HG03135 (cell line): ENCODE measurements around the gene ENOX2.
"Not testable (repeated sequence)": the region's sequence is repeated elsewhere in the genome, so short reads cannot be mapped to it uniquely, and the experiment has no call there.

Source experiments
- ATAC-seq: cut with Tn5 transposase; IDR thresholded peaks from one replicate; pipeline ENCODE4 v1.9.1; 2021; ENCODE audit warnings: mild to moderate bottlenecking, moderate library complexity; ENCODE audit not compliant: unreplicated experiment

ENOX2 gene

DNA sequence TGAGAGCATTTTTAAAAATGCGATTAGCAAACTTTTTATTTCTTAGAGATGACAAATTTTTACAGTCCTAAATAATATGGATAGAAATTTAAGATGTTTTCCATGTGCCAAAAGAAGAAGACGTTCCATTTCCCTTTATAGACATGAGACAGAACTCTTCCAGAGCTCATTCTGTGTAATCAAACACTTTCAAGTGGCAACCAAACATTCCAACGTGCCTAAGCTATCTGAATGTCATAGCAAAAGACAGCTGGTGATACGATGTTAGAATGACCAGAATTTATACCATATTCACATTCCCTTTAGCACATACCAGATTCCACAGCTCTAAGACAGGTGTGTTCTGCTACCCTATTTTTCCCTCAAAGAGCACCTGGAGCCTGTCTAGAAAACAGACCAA lies 133.2 kb downstream of the ENOX2 start:
- no peak for ATAC-seq

GRCh38 chrX:130758072-130758471 lies 144.9 kb downstream of the ENOX2 start:
- no peak for ATAC-seq

DNA sequence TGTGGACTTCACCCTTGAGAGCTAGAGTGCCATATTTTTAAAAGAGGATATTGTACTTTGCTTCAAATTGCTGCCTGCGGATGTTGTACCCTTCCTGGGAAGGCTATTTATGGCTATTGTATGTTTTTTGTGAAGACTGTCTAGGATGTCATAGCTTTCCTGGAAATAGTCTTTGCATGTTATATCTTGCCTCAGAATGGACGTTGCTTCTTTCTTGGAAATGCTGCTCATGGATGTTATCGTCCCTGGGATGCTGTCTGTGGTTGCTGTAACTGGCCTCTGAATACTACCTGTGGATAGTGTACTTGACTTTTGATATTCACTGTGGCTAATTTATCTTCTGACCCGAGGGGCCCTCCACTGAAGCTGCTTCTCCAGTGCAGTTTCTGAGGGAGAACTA lies 146.8 kb downstream of the ENOX2 start:
- ATAC-seq, result no peak

DNA sequence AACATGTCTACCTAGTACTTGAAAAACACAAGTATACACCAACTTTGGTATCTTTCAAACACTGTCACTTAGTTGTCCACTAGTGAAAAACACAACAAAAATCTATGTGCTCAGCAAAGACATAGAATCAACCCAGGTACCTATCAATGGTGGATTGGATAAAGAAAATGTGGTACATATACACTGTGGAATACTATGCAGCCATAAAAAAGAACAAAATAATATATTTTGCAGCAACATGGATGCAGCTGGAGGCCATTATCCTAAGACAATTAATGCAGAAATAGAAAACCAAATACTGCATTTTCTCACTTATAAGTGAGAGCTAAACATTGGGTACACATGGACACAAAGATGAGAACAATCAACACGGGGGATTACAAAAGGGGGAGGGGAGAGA lies 148.7 kb downstream of the ENOX2 start:
- ATAC-seq, result no peak

DNA sequence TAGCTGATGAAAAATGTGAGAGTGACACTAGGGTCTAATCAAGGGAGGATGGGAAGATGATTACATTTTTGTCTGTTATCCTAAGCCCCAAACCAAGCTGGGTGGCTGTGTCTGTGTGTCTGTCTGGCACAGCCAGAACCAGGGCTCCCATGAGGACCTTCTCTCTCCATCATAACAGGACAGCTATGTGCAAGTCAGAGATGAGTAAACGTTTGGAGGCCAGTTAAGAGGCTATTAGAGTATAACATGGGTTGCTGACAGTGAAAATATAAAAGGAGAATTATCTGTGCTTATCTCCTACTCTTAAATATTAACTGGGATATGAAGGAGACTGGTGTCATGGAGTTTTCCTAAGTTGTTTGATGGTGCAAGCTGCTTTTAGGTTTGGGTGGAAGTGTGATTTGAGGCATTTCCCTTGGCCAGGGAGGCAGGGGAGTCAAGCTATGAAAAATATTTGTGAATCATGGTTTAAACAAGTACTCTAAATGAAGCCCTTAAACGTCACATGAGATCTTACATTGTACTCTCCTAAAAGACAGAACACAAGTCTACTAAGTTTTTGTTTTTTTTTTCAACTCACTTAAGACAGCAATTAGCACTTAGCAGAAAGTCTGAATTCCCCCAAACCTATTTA lies 156.2 kb downstream of the ENOX2 start:
- ATAC-seq, result no peak

DNA sequence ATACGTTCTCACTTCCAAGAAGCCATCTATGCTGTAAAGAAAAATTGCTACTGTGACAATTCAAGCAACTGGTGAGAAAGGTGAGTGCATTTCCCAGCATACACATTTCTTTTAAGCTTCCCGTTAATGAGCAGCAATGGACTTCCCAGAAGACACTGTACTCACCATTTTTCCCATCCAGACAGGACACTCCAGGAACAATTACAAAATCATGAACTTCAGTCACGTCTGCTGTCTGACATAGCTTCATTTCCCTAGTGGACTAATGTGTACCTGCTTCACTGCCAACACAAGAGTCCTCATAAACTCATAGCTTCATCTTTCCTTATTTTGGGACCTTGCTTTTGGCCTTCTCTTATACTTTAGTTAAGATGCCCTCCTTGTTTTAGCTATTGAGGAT lies 156.9 kb downstream of the ENOX2 start:
- no peak for ATAC-seq

DNA sequence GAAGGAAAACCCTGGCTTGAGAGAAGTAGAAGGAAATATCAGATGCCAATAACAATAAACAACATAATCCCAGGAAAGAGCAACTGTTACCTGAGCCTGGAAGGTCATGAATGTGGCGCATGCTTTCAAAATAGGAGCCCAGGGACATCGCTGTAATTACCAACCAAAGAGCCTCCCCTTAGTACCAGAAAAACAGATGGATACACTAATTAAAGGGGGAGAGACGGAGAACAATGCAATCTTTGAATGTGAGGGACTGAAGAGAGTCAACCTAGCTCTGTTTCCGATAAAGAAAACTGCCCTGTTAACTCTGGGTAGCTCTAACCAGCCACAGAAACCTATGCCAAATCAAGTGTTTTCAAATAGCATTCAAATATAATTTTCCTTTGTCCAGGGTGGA lies 161.4 kb downstream of the ENOX2 start:
- ATAC-seq, result no peak

DNA sequence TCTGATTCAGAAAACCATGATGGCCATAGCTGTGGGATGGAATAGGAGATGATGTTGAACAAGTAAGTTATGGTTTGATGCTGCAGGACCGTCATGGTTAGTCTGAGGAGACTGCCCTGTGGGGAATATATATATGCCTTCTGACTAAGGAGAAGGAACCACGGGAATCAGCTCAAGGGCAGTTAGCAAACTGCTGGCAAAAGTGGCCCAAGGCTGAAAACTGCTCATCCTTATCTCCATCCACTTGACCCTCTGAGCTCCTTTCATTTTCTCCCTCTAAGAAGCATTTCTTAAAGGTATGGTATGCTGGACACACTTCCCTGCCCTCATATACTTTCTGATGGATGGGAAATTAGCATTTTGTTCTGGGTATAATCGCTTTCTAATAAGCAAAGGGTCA lies 161.9 kb downstream of the ENOX2 start:
- ATAC-seq, result no peak

DNA sequence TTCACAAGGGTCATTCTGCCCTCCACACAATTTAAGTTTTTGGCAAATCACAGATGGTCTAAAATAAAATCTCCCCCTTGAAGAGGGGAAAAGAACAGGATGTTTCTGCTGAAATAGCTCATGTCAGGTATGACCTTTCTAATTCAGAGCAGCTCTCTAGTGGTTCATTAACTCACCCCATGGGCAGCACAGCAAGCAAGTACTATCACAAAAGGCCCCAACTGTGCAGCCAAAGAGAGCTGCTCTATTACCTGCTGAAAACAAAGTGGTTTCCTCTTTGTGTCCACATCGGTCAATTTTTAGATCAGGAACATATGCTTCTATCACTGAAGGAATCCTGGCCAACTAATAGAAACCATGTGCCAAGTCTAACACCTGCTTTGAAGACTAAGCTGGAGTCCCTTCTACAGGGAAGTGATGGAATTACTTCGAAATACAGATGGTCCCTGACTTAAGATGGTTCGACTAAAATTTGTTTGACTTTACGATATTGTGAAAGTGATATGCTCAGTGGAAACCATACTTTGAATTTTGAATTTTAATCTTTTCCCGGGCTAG lies 164.3 kb downstream of the ENOX2 start:
- no peak for ATAC-seq

DNA sequence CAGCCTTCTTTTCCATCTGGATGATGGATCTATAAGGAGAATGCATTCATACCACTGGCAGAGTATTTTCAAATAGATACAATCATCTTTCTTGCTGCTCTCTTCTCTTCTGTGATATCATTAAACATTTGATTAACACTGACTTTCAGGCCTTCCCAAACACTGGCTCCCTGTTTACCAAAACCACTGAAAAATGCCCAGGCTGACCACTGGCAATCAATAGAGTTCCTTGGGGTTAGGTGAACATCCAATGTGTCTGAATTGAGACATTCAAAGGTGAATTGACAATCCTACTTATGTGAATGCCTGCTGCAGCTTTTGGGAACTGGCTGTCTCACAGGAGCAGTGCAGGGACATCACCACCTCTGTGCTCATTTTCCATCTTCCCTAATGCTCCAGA lies 168.3 kb downstream of the ENOX2 start:
- ATAC-seq, result no peak

- ATAC-seq, result no peak
These were observed 174.8 kb downstream of the ENOX2 start for GRCh38 chrX:130728208-130728607.

- ATAC-seq, result no peak
These were observed 176.3 kb downstream of the ENOX2 start for GRCh38 chrX:130726661-130727060.

DNA sequence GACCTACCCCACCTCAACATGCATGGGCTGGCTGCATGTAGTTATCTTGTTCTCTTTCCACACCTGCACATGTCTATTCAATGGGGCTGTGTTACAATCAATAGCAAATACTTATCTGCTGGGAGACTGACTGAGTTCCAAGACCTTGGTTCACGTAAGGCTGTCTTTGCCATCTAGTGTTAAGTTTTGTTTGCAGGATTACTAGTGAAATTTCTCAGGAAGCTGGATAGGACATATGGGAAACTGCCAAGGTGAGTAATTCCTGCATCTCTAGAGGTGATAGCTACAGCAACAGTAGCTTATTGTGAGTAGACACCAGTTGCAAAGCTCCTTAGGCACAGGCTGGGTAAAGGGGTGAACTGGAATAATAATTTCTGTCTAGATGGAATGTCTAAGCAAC lies 177.5 kb downstream of the ENOX2 start:
- no peak for ATAC-seq

DNA sequence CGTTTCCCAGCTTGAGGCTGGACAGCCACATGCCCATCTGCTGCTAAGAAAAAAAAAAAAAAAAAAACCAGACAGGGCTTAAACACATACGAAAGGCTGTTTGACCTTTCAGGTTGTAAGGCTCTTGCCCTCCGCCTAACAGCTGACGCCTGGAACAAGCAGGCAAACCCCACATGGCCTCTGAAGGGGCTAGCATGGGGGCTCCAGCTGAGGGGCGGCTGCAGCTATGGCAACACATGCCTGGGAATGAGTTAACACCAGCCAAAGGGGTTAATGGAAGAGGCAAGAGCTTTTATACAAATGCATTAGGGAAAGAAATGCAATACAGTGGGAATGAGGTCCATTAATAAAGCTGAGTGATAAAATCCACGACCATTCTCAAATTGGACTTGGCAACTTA lies 183.6 kb downstream of the ENOX2 start:
- ATAC-seq, result no peak

DNA sequence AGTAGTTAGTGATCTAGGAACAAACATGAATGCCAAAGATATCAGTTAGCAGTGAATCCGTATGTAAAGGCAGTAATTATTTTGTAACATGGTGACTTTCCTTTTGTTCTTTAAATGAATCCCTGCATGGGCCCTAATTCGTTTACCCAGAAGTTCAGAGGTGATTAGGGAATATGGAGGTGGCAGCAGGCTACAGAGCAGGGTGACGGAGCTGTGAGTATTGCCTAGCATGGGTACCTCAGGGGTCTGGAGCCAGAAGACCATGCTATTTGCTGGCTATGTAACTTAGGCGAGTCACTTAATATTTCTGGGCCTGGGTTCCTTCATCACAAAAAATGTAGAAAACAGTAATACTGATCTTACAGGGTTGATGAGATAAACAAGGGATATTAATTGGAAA lies 184.9 kb downstream of the ENOX2 start:
- no peak for ATAC-seq

DNA sequence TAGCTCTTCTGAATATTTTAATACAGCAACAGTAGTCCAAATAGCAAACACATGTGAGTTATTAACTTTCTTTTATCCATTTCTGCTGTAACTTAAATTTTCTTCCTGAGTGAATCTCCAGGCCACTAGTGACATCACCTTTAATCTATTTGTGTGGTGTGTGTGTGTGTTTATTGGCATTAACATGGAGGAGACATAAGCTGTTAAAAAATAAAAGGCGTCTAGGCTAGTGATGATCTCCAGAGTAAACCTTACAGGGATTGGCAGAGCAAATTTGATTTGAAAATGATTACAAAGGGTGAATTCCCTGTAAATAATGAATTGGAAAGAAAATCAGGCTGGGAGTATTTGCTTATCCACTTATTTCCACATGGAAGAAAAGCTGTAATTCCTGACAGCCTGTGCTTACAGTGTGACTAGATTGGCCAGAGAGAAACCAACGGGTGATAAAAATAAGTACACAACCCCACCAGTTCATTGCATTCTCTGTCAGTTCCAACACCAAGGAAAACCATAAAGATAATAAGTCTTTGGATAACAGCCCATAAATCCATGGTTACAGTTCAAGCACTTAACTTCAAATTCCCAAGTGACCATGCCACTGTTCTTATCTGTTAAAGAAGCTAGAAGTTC lies 186.1 kb downstream of the ENOX2 start:
- ATAC-seq, result no peak

DNA sequence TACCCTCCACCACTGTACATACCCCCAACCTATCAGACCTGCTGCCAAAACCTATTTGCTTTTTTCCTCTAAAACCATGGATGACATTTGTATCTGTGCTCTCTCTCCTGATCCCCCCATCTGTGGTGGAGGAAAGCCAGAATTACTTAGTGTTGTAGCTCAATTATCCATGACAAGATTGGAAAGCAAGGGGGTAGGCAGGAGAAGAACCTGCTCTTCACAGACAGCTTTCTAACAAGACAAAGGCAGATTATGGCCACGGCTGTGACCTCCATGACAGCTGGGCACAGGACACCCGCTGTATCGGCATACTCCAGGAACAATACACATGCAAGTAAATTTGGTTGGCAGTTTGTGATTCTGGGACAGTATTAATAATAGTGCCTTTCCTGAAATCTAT lies 186.7 kb downstream of the ENOX2 start:
- ATAC-seq, result no peak

GRCh38 chrX:130715299-130715698 lies 187.7 kb downstream of the ENOX2 start:
- ATAC-seq, result no peak

DNA sequence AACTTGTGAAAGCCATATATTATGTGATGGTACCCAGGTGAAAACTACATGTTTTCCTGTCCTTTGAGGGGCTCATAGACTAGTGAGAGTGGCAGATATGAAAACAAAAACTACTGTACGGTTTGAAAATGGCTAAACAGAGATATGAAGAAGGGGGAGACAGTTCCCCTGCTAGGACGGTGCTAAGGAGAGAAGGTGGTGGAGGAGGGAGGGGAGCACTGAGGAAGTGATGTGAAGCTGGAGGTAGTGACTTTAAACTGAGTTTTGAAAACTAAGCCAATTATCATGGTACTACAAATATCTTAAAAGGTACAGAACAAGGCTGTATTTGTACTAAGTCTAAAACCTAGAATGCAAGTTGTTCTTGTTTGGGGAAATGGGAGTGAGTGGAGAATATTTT lies 188.3 kb downstream of the ENOX2 start:
- ATAC-seq, result no peak

- no peak for ATAC-seq
These were observed 188.9 kb downstream of the ENOX2 start for GRCh38 chrX:130714135-130714534.

DNA sequence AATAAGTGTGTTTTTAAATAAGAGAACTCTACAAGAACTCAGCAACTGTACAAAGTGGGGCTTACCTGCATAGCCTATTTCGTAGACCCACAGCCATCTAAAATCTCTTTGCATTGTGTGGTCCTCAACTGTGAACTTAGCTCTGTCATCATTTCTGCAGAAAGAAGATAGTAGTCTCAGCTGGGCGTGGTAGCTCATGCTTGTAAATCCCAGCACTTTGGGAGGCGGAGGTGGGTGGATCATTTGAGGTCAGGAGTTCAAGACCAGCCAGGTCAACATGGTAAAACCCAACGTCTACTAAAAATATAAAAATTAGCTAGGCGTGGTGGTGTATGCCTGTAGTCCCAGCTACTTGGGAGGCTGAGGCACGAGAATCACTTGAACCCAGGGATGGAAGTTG lies 193.8 kb downstream of the ENOX2 start:
- not testable (repeated sequence) for ATAC-seq

DNA sequence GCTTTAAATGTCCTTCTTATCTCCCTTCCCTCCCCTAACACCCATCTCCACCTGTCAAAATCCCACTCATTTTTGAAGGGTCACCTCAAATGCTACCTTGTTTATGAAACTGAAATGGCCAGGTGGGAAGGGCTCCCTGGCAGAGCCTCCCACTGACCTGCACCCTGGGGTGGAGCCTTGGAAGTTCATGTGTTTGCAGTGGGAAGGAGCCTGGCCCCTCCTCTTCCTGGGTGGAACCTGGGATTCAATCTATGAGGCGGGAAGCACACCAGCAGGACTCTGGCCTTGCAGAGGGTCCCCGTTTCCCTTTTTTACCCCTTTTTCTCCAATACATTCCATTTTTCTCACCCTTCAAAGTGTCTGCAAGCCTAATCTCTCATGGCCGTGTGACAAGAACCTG lies 197.4 kb downstream of the ENOX2 start:
- no peak for ATAC-seq
